H1 (cell line): ENCODE results near the gene ZNF763. TPM values are rescaled to one million over a fixed set of nuclear protein-coding genes. Genes with fewer than 3 reads are reported as not detected.

Experiments used
- CTCF ChIA-PET: fragments of 300-600 bp; sonication (Branson Sonifier 250); formaldehyde crosslinking; loops from one replicate; lab custom pipeline; 2021; ENCODE audit not compliant: partially characterized antibody; lab: Charles Lee
- POLR2A ChIA-PET: fragments of 300-600 bp; sonication (Branson Sonifier 250); formaldehyde crosslinking; loops from one replicate; lab custom pipeline; 2021; ENCODE audit warnings: inconsistent platforms; ENCODE audit not compliant: partially characterized antibody; lab: Charles Lee
- DNase-seq, 2 experiments: peaks; one replicate each; pipeline versions ENCODE4 v3.0.0 to v3.0.0-alpha.2; 2010 to 2022; ENCODE audit warnings: low spot score in 2 of 2, low read depth in 1 of 2, mixed read lengths in 1 of 2
- FAIRE-seq: peaks from 2 replicates; lab custom pipeline; 2011; peaks lifted over from hg19 to GRCh38; lab: Jason Lieb, UNC
- H2AFZ ChIP-seq: 2 replicates; pipeline ENCODE4 v1.8.1; 2012; ENCODE audit warnings: low read length, inconsistent platforms
- H2AK5ac ChIP-seq: 2 replicates; pipeline ENCODE4 v1.6.1; 2013; ENCODE audit warnings: low read depth, low read length
- H2BK120ac ChIP-seq: replicated peaks from 2 replicates; pipeline ENCODE3; 2013; ENCODE audit warnings: low read depth, low read length, inconsistent platforms
- H2BK12ac ChIP-seq: 2 replicates; pipeline ENCODE4 v1.6.1; 2013; ENCODE audit warnings: low read depth, low read length
- H2BK15ac ChIP-seq: 2 replicates; pipeline ENCODE4 v1.6.1; 2013; ENCODE audit warnings: low read length
- H2BK20ac ChIP-seq: 2 replicates; pipeline ENCODE4 v1.6.1; 2013; ENCODE audit warnings: low read length
- H2BK5ac ChIP-seq: 2 replicates; pipeline ENCODE4 v1.6.1; 2013; ENCODE audit warnings: low read depth, low read length
- H3K14ac ChIP-seq: 2 replicates; pipeline ENCODE4 v1.6.1; 2013; ENCODE audit warnings: inconsistent platforms; ENCODE audit not compliant: insufficient read length
- H3K18ac ChIP-seq: 2 replicates; pipeline ENCODE4 v1.6.1; 2013; ENCODE audit warnings: low read length; ENCODE audit errors: extremely low read depth
- H3K23ac ChIP-seq: 2 replicates; pipeline ENCODE4 v1.6.1; 2013; ENCODE audit warnings: inconsistent platforms; ENCODE audit not compliant: insufficient read length
- H3K23me2 ChIP-seq: 2 replicates; pipeline ENCODE4 v1.6.1; 2013; ENCODE audit warnings: low read depth, low read length
- H3K27ac ChIP-seq: 2 replicates; pipeline ENCODE4 v1.6.1; 2011; ENCODE audit warnings: low read depth, low read length, inconsistent platforms
- H3K27me3 ChIP-seq, 4 experiments: replicated peaks in 1 of 4; 1 replicate in 1 of 4; 2 replicates in 3 of 4; pipeline versions ENCODE4 v1.6.1 to v1.8.1; 2011 to 2013; ENCODE audit warnings: low read length in 3 of 4, mild to moderate bottlenecking in 3 of 4, inconsistent platforms in 2 of 4, mixed read lengths in 2 of 4, moderate library complexity in 1 of 4; ENCODE audit not compliant: control insufficient read depth in 3 of 4, insufficient read depth in 3 of 4; ENCODE audit errors: extremely low read depth in 1 of 4
- H3K36me3 ChIP-seq, 4 experiments: 2 replicates each; pipeline versions ENCODE4 v1.6.1 to v1.8.1; 2011 to 2013; ENCODE audit warnings: mild to moderate bottlenecking in 4 of 4, low read length in 3 of 4, moderate library complexity in 2 of 4, control low read depth in 1 of 4, inconsistent platforms in 1 of 4; ENCODE audit not compliant: insufficient read depth in 4 of 4, control insufficient read depth in 2 of 4
- H3K4ac ChIP-seq: replicated peaks from 2 replicates; pipeline ENCODE3; 2013; ENCODE audit warnings: low read length, low read depth, mixed read lengths, inconsistent platforms; ENCODE audit not compliant: insufficient read length
- H3K4me1 ChIP-seq, 4 experiments: replicated peaks in 1 of 4; 1 replicate in 1 of 4; 2 replicates in 3 of 4; pipeline versions ENCODE4 v1.6.1 to v1.8.1; 2011 to 2013; ENCODE audit warnings: low read length in 3 of 4, inconsistent platforms in 2 of 4, mixed read lengths in 1 of 4; ENCODE audit not compliant: insufficient read depth in 4 of 4, control insufficient read depth in 3 of 4
- H3K4me2 ChIP-seq, 2 experiments: 2 replicates each; pipeline versions ENCODE4 v1.6.1 to v1.8.1; 2011 to 2013; ENCODE audit warnings: low read depth in 2 of 2, low read length in 2 of 2, control low read depth in 1 of 2, inconsistent platforms in 1 of 2, mild to moderate bottlenecking in 1 of 2; ENCODE audit not compliant: insufficient read depth in 1 of 2
- H3K4me3 ChIP-seq, 4 experiments: fragments of 200-600, 300-600 bp in 1 of 4; sonication (generic), shearing (Covaris generic), sonication (Bioruptor Twin) in 1 of 4; 2 replicates each; pipeline versions ENCODE4 v1.5.1 to v1.8.1; 2011 to 2016; ENCODE audit warnings: low read length in 4 of 4, low read depth in 3 of 4, control low read depth in 2 of 4, inconsistent platforms in 2 of 4, mild to moderate bottlenecking in 2 of 4, mixed read lengths in 1 of 4, moderate library complexity in 1 of 4; ENCODE audit not compliant: insufficient read depth in 2 of 4; ENCODE audit errors: extremely low read depth in 1 of 4
- H3K56ac ChIP-seq: replicated peaks from 2 replicates; pipeline ENCODE3; 2013; ENCODE audit warnings: low read depth, mild to moderate bottlenecking, mixed read lengths, low read length, inconsistent platforms; ENCODE audit not compliant: insufficient read length
- H3K79me1 ChIP-seq: 2 replicates; pipeline ENCODE4 v1.6.1; 2013; ENCODE audit warnings: low read depth, low read length, control low read depth
- H3K79me2 ChIP-seq, 2 experiments: 2 replicates each; pipeline versions ENCODE4 v1.6.1 to v1.8.1; 2012 to 2013; ENCODE audit warnings: low read length in 2 of 2, mild to moderate bottlenecking in 2 of 2, inconsistent platforms in 1 of 2; ENCODE audit not compliant: insufficient read depth in 2 of 2, control insufficient read depth in 1 of 2
- H3K9ac ChIP-seq, 4 experiments: replicated peaks in 1 of 4; 1 replicate in 1 of 4; 2 replicates in 3 of 4; pipeline versions ENCODE4 v1.6.1 to v1.8.1; 2011 to 2013; ENCODE audit warnings: low read depth in 3 of 4, low read length in 3 of 4, control low read depth in 2 of 4, mild to moderate bottlenecking in 2 of 4, moderate library complexity in 2 of 4, inconsistent platforms in 1 of 4; ENCODE audit errors: extremely low read depth in 1 of 4
- H3K9me3 ChIP-seq, 2 experiments: 2 replicates each; pipeline versions ENCODE4 v1.6.1 to v1.8.1; 2012 to 2013; ENCODE audit warnings: mild to moderate bottlenecking in 2 of 2, moderate library complexity in 2 of 2, control low read depth in 1 of 2, inconsistent platforms in 1 of 2, low read depth in 1 of 2, low read length in 1 of 2, mixed read lengths in 1 of 2; ENCODE audit not compliant: insufficient read depth in 2 of 2
- H4K20me1 ChIP-seq, 2 experiments: replicated peaks in 1 of 2; 2 replicates each; pipeline versions ENCODE3 to v1.8.1; 2011 to 2013; ENCODE audit warnings: inconsistent platforms in 2 of 2, low read length in 2 of 2, mild to moderate bottlenecking in 1 of 2; ENCODE audit not compliant: insufficient read depth in 2 of 2, control insufficient read depth in 1 of 2
- H4K5ac ChIP-seq: 2 replicates; pipeline ENCODE4 v1.6.1; 2013; ENCODE audit warnings: low read length, low read depth, mixed read lengths, inconsistent platforms; ENCODE audit not compliant: insufficient read length
- H4K8ac ChIP-seq: 2 replicates; pipeline ENCODE4 v1.8.0; 2013; ENCODE audit warnings: mild to moderate bottlenecking, moderate library complexity, low read length, inconsistent platforms; ENCODE audit not compliant: insufficient read depth; ENCODE audit errors: extremely low read depth
- H4K91ac ChIP-seq: replicated peaks from 2 replicates; pipeline ENCODE3; 2013; ENCODE audit warnings: low read length, mixed read lengths, inconsistent platforms; ENCODE audit not compliant: insufficient read length
- CHD1 ChIP-seq: IDR thresholded peaks from 2 replicates; pipeline ENCODE4 v1.6.1; 2012; ENCODE audit warnings: low read depth, low read length, improper control_type of control experiment
- CTCF ChIP-seq, 3 experiments: IDR thresholded peaks; 1 replicate in 2 of 3; 2 replicates in 1 of 3; pipeline versions ENCODE4 v1.5.1 to v1.6.1; 2011; ENCODE audit warnings: low read length in 3 of 3, mild to moderate bottlenecking in 3 of 3, inconsistent platforms in 2 of 3, low read depth in 1 of 3, moderate library complexity in 1 of 3; ENCODE audit not compliant: insufficient read depth in 1 of 3; ENCODE audit errors: control extremely low read depth in 1 of 3
- MAFK ChIP-seq: IDR thresholded peaks from 2 replicates; pipeline ENCODE4 v1.6.1; 2012; ENCODE audit warnings: low read depth, mild to moderate bottlenecking, improper control_type of control experiment, low read length
- MAX ChIP-seq: IDR thresholded peaks from 2 replicates; pipeline ENCODE4 v1.6.1; 2012; ENCODE audit warnings: inconsistent platforms
- RAD21 ChIP-seq, 2 experiments: IDR thresholded peaks in 1 of 2; conservative IDR thresholded peaks in 1 of 2; 2 replicates each; pipeline ENCODE4 v1.6.1; 2011; ENCODE audit warnings: low read depth in 2 of 2, low read length in 2 of 2, improper control_type of control experiment in 1 of 2, inconsistent platforms in 1 of 2, mild to moderate bottlenecking in 1 of 2, moderate library complexity in 1 of 2
- SIN3A ChIP-seq, 2 experiments: IDR thresholded peaks in 1 of 2; conservative IDR thresholded peaks in 1 of 2; 2 replicates each; pipeline ENCODE4 v1.6.1; 2011 to 2012; ENCODE audit warnings: low read length in 2 of 2, improper control_type of control experiment in 1 of 2, low read depth in 1 of 2, mild to moderate bottlenecking in 1 of 2
- TBP ChIP-seq: IDR thresholded peaks from 2 replicates; pipeline ENCODE4 v1.6.1; 2011; ENCODE audit warnings: low read depth, low read length, improper control_type of control experiment
- TCF12 ChIP-seq: IDR thresholded peaks from 2 replicates; pipeline ENCODE4 v1.6.1; 2011; ENCODE audit warnings: low read depth, mild to moderate bottlenecking, low read length
- YY1 ChIP-seq: IDR thresholded peaks from 2 replicates; pipeline ENCODE4 v1.6.1; 2011; ENCODE audit warnings: low read depth, mild to moderate bottlenecking, low read length
- WGBS, 2 experiments: shearing (Covaris generic) in 1 of 2; methylation state at CpG; one replicate each; pipeline versions ENCODE4 v1.1.6 to v1.1.7; 2013 to 2015; ENCODE audit warnings: low lambda C conversion rate in 2 of 2, mixed read lengths in 2 of 2, inconsistent platforms in 1 of 2, low coverage in 1 of 2, missing lambda C conversion rate in 1 of 2; ENCODE audit not compliant: insufficient replicate concordance in 2 of 2, insufficient coverage in 1 of 2, insufficient read length in 1 of 2; ENCODE audit errors: extremely low coverage in 1 of 2, missing lambda C conversion rate in 1 of 2; 5-methylcytosine and 5-hydroxymethylcytosine counted together
- polyA plus RNA-seq, 7 experiments: library from polyadenylated mRNA; depleted of rRNA in 3 of 7; stranded (reverse) in 5 of 7; unstranded in 2 of 7; fragments of >200 nt in 5 of 7; fragments of 200-250 nt in 2 of 7; gene quantifications; 1 replicate in 5 of 7; 2 replicates in 1 of 7; 4 replicates in 1 of 7; pipeline versions ENCODE4 v1.2.1 to v1.2.3, GENCODE V29; 2011 to 2013; ENCODE audit warnings: missing spikeins in 2 of 7, mixed read lengths in 2 of 7
- total RNA-seq: library from RNA; stranded (reverse); fragmentation: NEBNext Ultra II Directional; extraction: Animal tissue kit (Norgen Biotek cat#: 25700); gene quantifications from 2 replicates; pipeline ENCODE4 v1.2.1, GENCODE V29; 2021

ZNF763 gene
- total and polyA plus RNA-seq, 2 of the 8 experiments (the other 6 are each of a cell fraction or from before 2014, with no cell fraction given), result 0.39 to 1.7 TPM

DNA sequence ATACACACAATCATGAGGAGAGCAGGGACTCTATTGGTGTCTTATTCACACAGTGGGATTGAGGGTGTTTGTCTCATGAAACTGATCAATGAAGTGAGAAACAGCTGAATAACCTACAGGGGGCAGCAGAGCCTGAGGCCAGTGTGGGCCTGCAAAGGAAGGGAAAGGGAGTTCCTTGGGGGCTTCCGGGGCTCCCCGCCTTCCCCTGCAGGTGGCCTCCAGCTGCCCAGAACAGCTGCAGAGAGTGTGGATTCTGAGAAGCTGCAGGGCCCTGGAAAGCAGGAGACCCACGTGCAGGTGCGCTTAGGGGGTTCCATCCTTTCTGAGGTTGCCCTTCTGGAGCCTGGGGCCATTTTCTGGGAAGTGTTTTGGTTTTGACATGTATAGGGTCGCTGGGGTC, 20.1 kb downstream of the ZNF763 start:
- Histone ChIP-seq H3K36me3 (peaks cover 0 to 5% (median 2%) of the 10 kb centered on the region in 4 experiments; a peak in 2 of 8 replicates), H3K56ac (no peak overlapping the region), H2AK5ac (no peak overlapping the region), H3K27me3 (no peaks in the 10 kb centered on the region), H2BK12ac (no peak overlapping the region), H4K20me1 (no peaks in the 10 kb centered on the region), H4K91ac (no peak overlapping the region), H4K8ac (no peak overlapping the region; the same call in 1 of the 2 replicates), H3K23me2 (peaks cover 7% of the 10 kb centered on the region; the same call in 1 of the 2 replicates), H3K4me3 (no peak overlapping the region), H3K27ac (no peak overlapping the region), H2BK20ac (no peak overlapping the region), H3K14ac (no peak overlapping the region), H4K5ac (no peak overlapping the region), H3K18ac (no peak overlapping the region), H3K4ac (no peak overlapping the region), H2AFZ (no peak overlapping the region), H3K9me3 (peaks cover 22 to 32% of the 10 kb centered on the region in 2 experiments), H2BK120ac (no peak overlapping the region), H3K79me1 (no peaks in the 10 kb centered on the region), H2BK15ac (no peak overlapping the region), H2BK5ac (no peak overlapping the region), H3K4me1 (peaks cover 0 to 5% (median 0%) of the 10 kb centered on the region in 4 experiments; a peak in 4 of 7 replicates), H3K9ac (no peak overlapping the region), H3K79me2 (peaks cover 0 to 9% of the 10 kb centered on the region in 2 experiments; a peak in 2 of 4 replicates), H3K4me2 (0 out of 4 replicates have a peak overlapping the region, but pooled peaks of 1 of the 2 experiments have one; percentile 20), H3K23ac (no peak overlapping the region)
- CTCF ChIA-PET, result interaction anchor here (0.6 to 13.7 kb wide), 25 partner anchors 8 to 541 kb away, joined by 3 to 169 read pairs (median 5); partner anchors contain the start of genes ELOF1, ZNF20, ZNF491 and ZNF69
- DNase-seq (peak in 1 of 2 experiments; percentile 72), FAIRE-seq (no peak)
- POLR2A ChIA-PET, result interaction anchor here (0.6 to 5.9 kb wide), 9 partner anchors 8 to 171 kb away, joined by 3 to 72 read pairs (median 5); partner anchors contain the start of genes ZNF433, ZNF625, ZNF700 and ZNF763
- 33% methylated on average over 5 of the region's 5 CpGs; no CpG with 5 or more reads in 1 of the 2 experiments for WGBS, 2 experiments
- TF ChIP-seq YY1, result no peak
- TF ChIP-seq MAX, result peak; percentile 61
- no peak for TF ChIP-seq CHD1
- no peak for TF ChIP-seq MAFK
- TF ChIP-seq RAD21 (IDR thresholded peaks at IDR 0.05 in 1 of 2, conservative IDR thresholded peaks at IDR 0.05 in 1 of 2; ENCODE audit: low read depth in 2 of 2, low read length in 2 of 2), result peak; percentile 65 to 70
- peak; percentile 61 to 78 (median 76) for TF ChIP-seq CTCF (IDR thresholded peaks at IDR 0.05; ENCODE audit: control extremely low read depth in 1 of 3, insufficient read depth in 1 of 3, low read depth in 1 of 3, low read length in 3 of 3)
- TF ChIP-seq TCF12, result peak; percentile 88; the same call in 1 of the 2 replicates
- peak; percentile 58; the same call in 1 of the 2 replicates for TF ChIP-seq TBP
- 0 out of 4 replicates have a peak, but pooled peaks of 1 of the 2 experiments have one; percentile 55 for TF ChIP-seq SIN3A (conservative IDR thresholded peaks at IDR 0.05 in 1 of 2, IDR thresholded peaks at IDR 0.05 in 1 of 2; ENCODE audit: low read depth in 1 of 2, low read length in 2 of 2)
